Glomerular endothelial cell (primary cell): ENCODE measurements around the gene ANKRD13A. TPM values are rescaled to one million over a fixed set of nuclear protein-coding genes. Genes with fewer than 3 reads are reported as not detected.
"Not testable (repeated sequence)": the region's sequence is repeated elsewhere in the genome, so short reads cannot be mapped to it uniquely, and the experiment has no call there.

Experiments used
- DNase-seq: peaks from one replicate; pipeline ENCODE4 v3.0.0-alpha.2; 2011; ENCODE audit warnings: low read depth, low spot score; ENCODE audit errors: extremely low read depth
- total RNA-seq: library from RNA; depleted of rRNA; stranded (reverse); fragments of >200 nt; gene quantifications from 2 replicates; pipeline ENCODE4 v1.2.3, GENCODE V29; 2015

ANKRD13A gene
- total RNA-seq, 1 donor from 2014 or later = 62.4 TPM

GRCh38 chr12:110005319-110005973, 6.2 kb downstream of the ANKRD13A start:
- DNase-seq = no peak

- DNase-seq = no peak
Measured at GRCh38 chr12:110006115-110006514, 6.9 kb downstream of the ANKRD13A start.

- no peak for DNase-seq
Measured at GRCh38 chr12:110007881-110008280, 8.7 kb downstream of the ANKRD13A start.

DNA sequence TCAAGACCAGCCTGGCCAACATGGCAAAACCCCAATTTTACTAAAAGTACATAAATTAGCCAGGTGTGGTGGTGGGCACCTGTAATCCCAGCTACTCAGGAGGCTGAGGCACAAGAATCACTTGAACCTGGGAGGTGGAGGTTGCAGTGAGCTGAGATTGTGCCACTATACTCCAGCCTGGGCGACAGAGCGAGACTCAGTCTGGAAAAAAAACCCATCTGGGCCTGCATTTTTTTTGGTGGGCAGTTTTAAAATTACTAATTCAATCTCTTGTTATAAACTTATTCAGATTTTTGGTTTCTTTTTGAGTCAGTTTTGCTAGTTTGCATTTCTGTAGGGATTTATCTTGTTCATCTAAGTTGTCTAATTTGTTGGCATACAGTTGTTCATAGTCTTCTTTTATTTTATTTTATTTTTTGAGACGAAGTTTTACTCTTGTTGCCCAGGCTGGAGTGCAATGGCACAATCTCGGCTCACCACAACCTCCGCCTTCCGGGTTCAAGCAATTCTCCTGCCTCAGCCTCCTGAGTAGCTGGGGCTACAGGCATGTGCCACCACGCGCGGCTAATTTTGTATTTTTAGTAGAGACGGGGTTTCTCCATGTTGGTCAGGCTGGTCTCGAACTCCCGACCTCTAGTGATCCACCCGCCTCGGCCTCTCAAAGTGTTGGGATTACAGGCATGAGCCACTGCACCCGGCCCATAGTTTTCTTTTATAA, 9.6 kb downstream of the ANKRD13A start:
- DNase-seq = not testable (repeated sequence)

GRCh38 chr12:110010853-110011723, 11.9 kb downstream of the ANKRD13A start:
- DNase-seq = no peak

- no peak for DNase-seq
Measured at GRCh38 chr12:110012137-110012536, 12.9 kb downstream of the ANKRD13A start.

- DNase-seq = no peak
Measured at GRCh38 chr12:110012659-110013058, 13.4 kb downstream of the ANKRD13A start.

DNA sequence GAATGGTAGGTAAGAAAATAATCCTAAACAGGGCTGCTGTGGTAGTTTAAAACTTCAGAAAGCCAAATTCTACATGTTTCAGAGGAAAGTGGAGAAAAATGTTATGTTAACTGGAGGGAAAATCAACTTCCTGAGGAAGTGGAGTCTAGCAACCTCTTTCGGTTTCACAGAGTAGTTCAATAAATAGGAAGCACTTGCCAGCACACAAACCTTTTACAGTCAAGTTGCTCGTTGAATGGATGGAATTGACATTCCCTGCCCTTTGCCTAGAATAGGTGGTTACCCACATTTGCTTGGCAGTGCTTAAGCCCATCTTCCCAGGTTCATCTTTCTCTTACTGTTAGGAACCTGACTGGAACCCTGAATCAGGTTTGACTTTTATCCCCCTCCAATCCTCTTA, 15.9 kb downstream of the ANKRD13A start:
- DNase-seq = no peak

- DNase-seq = no peak
Measured at GRCh38 chr12:110020956-110021355, 21.7 kb downstream of the ANKRD13A start.

DNA sequence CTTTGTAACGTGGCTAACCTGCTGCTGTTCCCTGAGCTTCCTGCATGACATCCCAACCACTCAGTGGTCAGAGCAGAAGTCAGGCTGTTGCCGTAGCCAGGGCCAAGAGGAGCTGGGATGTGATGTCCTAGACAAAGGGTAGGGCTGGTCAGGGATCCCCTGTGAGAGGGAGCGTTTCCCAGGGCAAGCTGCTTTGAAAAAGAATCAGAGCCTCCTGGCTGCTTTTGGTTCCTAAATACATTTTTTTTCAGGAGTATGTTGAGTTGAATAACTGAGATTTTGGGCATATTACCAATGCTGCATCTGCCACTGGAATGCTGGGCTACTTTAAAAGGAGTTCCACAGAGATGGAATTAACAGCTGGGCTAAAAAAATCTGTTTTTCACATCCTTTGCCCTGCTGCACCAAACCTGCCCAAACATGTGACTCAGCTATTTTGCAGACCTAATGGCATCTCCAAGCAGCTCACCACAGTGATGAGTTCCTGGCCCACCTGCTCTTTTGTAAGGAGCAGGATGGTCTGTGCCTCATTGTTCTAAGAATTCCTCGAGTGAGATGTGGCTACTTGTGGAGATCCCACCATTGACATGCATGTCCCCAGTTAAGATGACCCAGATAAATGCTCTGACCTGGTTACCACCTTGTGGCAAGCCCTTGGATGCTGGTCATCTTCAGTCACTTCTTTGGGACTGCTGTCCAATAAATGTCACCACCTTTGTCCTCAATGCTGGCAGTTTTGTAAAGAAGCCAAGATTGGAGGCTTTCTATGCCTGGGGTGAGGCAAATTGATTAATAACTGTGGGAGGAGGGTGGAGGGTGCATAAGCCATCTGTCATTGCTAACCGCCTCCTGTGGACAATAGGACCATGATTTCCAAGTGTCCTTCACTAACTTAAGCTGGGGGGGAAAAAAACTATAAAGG, 24.1 kb downstream of the ANKRD13A start:
- DNase-seq = no peak

- no peak for DNase-seq
Measured at GRCh38 chr12:110024051-110024450, 24.8 kb downstream of the ANKRD13A start.

- DNase-seq = no peak
Measured at GRCh38 chr12:110028323-110028722, 29.1 kb downstream of the ANKRD13A start.

DNA sequence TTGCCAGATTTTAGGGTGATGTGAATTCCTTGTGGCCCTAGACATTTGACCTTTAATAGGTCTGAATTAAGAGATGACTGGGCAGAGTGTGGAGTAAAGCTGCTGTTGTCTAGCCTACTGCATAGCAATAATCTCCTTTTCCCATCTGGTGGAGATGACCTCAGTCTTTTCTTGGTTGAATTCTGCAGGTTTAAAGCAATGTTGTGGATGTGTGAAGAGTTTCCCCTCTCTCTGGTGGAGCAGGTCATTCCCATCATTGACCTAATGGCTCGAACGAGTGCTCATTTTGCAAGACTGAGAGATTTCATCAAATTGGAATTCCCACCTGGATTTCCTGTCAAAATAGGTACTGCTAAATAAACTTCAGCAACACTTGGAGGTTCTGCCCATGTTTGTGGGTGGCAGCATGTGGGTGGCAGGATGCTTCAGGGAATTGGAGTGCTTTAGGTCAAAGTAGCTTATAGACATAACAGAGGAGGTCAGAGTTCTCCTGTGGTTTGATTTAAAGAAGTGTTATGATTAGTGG, 30.1 kb downstream of the ANKRD13A start:
- no peak for DNase-seq

DNA sequence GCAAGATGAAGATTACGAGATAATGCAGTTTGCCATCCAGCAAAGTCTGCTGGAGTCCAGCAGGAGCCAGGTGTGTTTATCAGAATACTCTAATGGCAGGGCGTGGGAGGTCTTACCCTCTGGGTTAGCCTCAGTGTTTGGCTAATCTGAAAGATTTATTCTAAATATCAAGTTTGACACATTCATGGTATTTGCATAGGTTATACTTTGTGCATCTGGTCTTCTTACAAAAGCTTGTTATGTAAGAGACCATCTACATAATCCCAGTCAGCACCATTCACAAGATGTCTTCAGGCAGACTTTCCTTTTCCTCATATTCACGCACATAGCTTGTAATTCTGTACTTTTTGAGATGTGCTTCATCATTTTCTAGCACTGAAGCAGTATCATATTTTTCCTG, 34.7 kb downstream of the ANKRD13A start:
- DNase-seq = no peak

DNA sequence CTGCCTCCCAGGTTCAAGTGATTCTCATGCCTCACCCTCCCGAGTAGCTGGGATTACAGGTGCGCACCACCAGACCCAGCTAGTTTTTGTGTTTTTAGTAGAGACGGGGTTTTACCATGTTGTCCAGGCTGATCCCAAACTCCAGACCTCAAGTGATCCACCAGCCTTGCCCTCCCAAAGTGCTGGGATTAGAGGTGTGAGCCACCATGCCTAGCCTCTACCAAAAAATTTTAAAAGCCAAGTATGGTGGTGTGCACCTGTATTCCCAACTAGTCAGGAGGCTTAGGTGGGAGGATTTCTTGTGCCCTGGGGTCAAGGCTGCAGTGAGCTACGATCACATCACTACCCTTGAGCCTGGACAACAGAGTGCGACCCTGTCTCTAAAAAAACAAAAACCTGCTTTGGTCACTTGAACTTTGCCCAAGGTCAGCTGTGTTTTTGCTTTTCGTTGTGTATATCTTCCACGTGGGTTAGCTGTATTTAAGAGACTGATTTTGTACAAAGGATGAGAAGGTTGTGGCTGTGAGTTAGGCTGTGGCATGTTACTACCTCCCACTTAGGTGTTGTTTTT, 36.4 kb downstream of the ANKRD13A start:
- DNase-seq = no peak

DNA sequence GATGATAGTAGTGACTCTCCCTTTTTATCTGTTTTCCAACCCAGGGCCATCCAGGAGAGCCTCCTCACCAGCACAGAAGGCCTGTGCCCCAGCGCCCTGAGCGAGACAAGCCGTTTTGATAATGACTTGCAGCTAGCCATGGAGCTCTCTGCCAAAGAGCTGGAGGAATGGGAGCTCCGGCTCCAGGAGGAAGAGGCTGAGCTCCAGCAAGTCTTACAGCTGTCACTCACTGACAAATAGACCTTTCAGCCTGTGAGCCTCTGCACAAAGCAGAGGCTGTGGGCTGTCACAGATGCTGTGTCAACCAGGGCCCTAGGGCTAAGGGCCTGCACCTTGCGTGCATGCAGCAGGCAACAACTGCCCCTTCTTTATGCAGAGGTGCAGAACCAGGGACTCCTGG, 38.1 kb downstream of the ANKRD13A start:
- no peak for DNase-seq

DNA sequence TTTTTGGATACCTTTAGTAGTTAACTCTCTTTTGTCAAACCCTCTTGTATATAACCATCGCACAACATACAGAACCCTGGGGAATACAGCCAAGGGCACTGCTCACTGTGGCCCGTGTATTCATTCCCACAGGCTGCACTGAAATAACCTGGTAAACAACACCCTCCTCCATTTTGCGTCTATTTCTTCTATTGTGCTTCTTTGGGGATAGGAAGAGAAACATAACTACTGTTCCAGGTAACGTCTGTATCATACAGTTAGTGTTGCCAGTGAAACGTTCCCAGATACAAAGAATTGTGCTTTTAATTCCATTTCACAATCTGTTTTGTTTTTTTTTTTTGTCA, 39.5 kb downstream of the ANKRD13A start:
- DNase-seq = no peak

GRCh38 chr12:110039085-110039807, 40.0 kb downstream of the ANKRD13A start:
- no peak for DNase-seq

GRCh38 chr12:110042264-110042663, 43.0 kb downstream of the ANKRD13A start:
- no peak for DNase-seq
